NCI-H69 (cell line): ENCODE results near the gene CBFA2T2.

ENCODE experiments used
- DNase-seq: peaks from one replicate; lab custom pipeline; 2025; lab: John Stamatoyannopoulos, UW

Gene CBFA2T2

GRCh38 chr20:33679758-33680485 lies 190.0 kb downstream of the CBFA2T2 start:
- no peak for DNase-seq

GRCh38 chr20:33680686-33681085 lies 190.8 kb downstream of the CBFA2T2 start:
- no peak for DNase-seq

- DNase-seq: no peak
These were observed 191.4 kb downstream of the CBFA2T2 start for GRCh38 chr20:33681288-33681687.

GRCh38 chr20:33681728-33682353 lies 191.9 kb downstream of the CBFA2T2 start:
- peak; percentile 61 for DNase-seq

- peak; percentile 96 for DNase-seq
These were observed 194.8 kb downstream of the CBFA2T2 start for GRCh38 chr20:33684533-33685327.

- peak; percentile 96 for DNase-seq
These were observed 195.6 kb downstream of the CBFA2T2 start for GRCh38 chr20:33685328-33686099.

GRCh38 chr20:33686100-33686983 lies 196.4 kb downstream of the CBFA2T2 start, which contains the start of gene E2F1:
Gene E2F1, minus strand, starts transcription at chr20:33686385. Its CDS starts 121 bp downstream, at chr20:33686264.
- DNase-seq: peak; percentile 99

GRCh38 chr20:33686984-33687366 lies 197.1 kb downstream of the CBFA2T2 start:
- no peak for DNase-seq

- no peak for DNase-seq
These were observed 197.5 kb downstream of the CBFA2T2 start for GRCh38 chr20:33687370-33687915.

- DNase-seq: no peak
These were observed 198.4 kb downstream of the CBFA2T2 start for GRCh38 chr20:33687993-33688937.

- DNase-seq: no peak
These were observed 199.1 kb downstream of the CBFA2T2 start for GRCh38 chr20:33688938-33689424.

- no peak for DNase-seq
These were observed 199.6 kb downstream of the CBFA2T2 start for GRCh38 chr20:33689493-33689892.

GRCh38 chr20:33689973-33690372 lies 200.1 kb downstream of the CBFA2T2 start:
- DNase-seq: no peak

GRCh38 chr20:33693289-33693688 lies 203.4 kb downstream of the CBFA2T2 start:
- peak; percentile 68 for DNase-seq

GRCh38 chr20:33693741-33694638 lies 204.1 kb downstream of the CBFA2T2 start:
- DNase-seq: peak; percentile 80

- DNase-seq: no peak
These were observed 204.7 kb downstream of the CBFA2T2 start for GRCh38 chr20:33694639-33695012.

- no peak for DNase-seq
These were observed 206.6 kb downstream of the CBFA2T2 start for GRCh38 chr20:33696448-33696847.

GRCh38 chr20:33697129-33697528 lies 207.2 kb downstream of the CBFA2T2 start:
- DNase-seq: no peak
